GM20000 (cell line): Measurements from ENCODE around the gene CHD8.
"Not testable (repeated sequence)": the region's sequence is repeated elsewhere in the genome, so short reads cannot be mapped to it uniquely, and the experiment has no call there.

ENCODE experiments used
- DNase-seq: peaks from one replicate; pipeline ENCODE4 v3.0.0; 2012; ENCODE audit warnings: low spot score
- CTCF ChIP-seq: IDR thresholded peaks from 2 replicates; pipeline ENCODE4 v1.5.1; 2012; ENCODE audit warnings: mild to moderate bottlenecking, control low read depth; ENCODE audit errors: extremely low read depth, missing control alignments

CHD8 gene

GRCh38 chr14:21455592-21455911, 371 bp downstream of the CHD8 start:
- no peak for TF ChIP-seq CTCF
- no peak for DNase-seq

DNA sequence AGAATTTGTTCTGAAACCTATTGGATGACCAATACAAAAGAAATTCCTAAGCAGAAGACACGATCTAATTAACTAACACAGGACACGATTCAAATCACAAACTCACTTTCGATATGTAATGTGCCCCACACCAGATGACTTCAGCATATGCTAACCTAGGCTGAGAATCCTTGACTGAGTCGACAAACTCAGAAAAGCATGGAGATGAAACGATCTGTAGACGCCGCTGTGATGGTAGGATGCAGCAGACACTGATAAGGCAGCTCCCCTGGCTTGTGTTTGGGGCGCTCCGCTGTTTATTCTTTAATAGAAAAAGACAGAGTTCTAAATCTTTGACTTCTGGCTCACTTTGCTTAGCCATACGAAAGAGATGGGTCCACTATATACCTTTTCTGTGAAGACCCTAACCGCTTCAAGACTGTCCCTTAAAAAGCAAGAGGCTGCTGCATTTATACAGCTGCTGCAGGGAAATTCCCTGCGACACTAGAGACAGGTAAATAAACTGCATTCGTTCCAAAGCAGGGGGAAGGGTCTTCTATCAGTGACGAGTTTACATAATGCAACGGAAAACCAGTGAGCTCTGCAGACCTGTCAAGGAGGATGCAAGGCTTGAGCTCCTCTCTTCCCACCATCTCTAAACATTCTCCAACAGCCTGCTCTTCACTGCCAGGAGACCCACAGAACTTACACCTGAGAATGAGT, 929 bp downstream of the CHD8 start:
- DNase-seq: no peak
- no peak for TF ChIP-seq CTCF

DNA sequence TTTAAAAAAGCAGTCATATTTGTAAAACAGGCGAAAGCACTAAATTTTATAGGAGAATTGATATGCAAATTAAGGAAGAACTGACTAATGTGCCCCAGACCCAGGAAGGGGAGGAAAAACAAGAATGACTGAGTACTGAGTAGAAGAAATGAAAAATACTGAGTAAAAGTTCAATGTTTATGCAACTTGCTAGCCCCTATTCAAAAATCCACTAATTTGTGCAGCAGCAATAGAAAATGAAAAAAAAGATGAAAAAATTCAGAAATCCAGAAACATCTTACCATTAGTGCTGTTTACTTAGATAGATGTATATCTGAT, 6.1 kb downstream of the CHD8 start:
- no peak for TF ChIP-seq CTCF
- DNase-seq: no peak

- DNase-seq: not testable (repeated sequence)
Observed at GRCh38 chr14:21442657-21443056, 13.3 kb downstream of the CHD8 start.

DNA sequence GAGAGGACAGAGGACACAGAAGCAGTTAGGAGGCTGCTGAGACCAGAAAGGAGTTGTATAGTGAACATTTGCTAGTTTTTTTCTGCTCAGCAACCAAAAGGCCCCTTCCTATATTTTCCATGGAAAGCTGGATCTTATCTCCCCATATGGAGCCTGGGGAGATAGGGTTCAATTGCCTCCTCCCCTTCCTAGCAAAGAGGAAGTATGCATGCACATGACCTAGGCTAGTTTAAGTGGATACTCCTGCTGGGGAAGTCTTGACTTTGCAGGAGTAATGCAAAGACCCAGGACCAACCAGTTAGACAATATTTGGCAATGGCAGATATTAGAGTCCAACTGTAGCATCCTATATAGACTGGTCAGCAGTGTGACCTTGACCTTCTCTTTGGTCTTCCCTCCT, 15.1 kb downstream of the CHD8 start:
- DNase-seq: no peak
- TF ChIP-seq CTCF: no peak

DNA sequence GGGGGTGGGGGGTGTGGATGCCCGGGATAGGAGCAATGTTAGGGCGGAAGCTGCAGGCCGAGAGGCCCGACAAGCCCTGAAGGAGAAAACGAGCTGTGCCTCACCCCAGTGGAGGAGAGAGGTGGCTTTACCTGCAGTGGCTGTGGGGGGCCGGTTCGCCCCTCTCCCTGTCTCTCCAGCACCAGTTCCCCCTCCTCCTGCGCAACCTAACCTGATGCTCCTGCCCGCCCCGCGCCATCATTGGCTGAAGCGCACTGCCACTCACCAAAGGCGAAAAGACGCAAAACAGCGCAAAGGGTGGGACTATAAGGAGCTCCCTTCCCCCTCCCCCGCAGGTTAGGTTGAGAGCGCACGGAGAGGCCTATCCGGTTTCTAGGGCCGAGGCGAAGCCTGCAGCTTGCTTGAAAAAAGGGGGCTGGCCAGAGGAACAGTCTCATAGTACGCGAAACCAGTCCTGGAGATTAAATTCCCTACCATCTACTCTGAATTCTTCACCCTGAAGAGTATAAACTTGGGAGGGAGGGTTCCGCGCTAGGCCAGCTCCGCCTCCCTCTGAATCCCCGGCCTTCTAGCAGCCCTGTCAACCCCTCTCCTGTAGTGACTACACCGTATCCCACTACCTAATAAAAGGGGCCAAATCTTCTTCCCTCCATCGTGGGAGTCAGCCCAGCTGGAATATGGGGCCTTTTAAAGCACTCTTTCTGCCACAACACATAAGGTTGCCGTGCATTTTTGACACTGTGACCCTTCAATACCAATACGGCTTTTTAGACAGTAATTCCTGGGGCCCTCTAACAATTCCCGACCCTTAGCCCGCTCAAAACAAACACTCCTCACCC, 18.6 kb downstream of the CHD8 start:
- no peak for TF ChIP-seq CTCF
- DNase-seq: peak; percentile 91

GRCh38 chr14:21436567-21437062, 19.3 kb downstream of the CHD8 start:
- TF ChIP-seq CTCF: no peak
- DNase-seq: no peak

DNA sequence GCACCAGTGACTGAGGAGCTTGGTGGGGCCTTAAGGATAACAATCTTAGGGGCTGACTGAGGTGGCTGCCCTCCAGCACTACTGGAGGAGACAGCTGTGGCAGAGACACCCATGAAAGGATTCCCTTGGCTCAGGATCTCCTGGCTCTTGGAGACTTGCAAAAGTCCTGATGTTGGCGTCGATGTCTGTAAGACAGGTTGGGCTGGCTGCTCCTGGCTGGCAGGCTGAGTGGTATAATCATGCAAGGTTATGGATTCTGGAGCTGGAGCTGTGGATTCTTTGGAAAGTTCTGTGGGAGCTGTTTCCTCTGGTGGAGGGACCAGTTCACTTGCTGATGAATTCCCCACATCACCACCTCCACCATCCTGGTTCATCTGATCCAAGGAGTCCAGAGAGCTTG, 24.8 kb downstream of the CHD8 start:
- TF ChIP-seq CTCF: no peak
- DNase-seq: no peak
